DOHH2 (cell line): Measurements from ENCODE around the gene VEGFC.

ENCODE experiments used
- EZH2phosphoT487 ChIP-seq: fragments of 200-600 bp; sonication (generic); IDR thresholded peaks from 2 replicates; pipeline ENCODE4 v1.6.1; 2017; ENCODE audit warnings: borderline replicate concordance, mild to moderate bottlenecking, antibody characterized with exemption, low read length, moderate library complexity, mixed read lengths
- TF ChIP-seq, protein P1 (sequence below): fragments of 200-600 bp; sonication (generic); IDR thresholded peaks from one replicate; pipeline ENCODE4 v1.5.1; 2014; ENCODE audit warnings: antibody characterized with exemption, mild to moderate bottlenecking, low read depth, low read length; ENCODE audit not compliant: poor library complexity, severe bottlenecking

DNA sequence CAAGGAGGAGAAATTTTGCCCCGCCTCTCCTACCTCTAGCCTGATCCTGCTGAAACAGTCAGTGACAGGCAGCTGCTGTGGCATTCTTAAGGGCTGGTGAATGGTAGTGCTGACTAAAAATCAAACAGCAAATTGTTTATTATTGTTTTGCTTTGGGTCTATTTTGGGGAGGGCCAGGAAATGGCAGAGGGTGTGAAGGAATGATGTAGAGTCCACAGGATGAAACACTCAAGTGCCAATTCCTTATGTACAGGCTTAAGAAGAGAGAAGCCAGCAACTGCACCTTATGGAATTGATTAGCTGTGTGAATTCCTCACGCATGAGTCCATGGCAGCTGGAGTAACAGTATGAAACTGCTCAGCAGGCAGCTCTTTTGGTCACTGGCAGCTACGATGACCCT lies 39.7 kb downstream of the VEGFC start:
- TF ChIP-seq, protein P1, sequence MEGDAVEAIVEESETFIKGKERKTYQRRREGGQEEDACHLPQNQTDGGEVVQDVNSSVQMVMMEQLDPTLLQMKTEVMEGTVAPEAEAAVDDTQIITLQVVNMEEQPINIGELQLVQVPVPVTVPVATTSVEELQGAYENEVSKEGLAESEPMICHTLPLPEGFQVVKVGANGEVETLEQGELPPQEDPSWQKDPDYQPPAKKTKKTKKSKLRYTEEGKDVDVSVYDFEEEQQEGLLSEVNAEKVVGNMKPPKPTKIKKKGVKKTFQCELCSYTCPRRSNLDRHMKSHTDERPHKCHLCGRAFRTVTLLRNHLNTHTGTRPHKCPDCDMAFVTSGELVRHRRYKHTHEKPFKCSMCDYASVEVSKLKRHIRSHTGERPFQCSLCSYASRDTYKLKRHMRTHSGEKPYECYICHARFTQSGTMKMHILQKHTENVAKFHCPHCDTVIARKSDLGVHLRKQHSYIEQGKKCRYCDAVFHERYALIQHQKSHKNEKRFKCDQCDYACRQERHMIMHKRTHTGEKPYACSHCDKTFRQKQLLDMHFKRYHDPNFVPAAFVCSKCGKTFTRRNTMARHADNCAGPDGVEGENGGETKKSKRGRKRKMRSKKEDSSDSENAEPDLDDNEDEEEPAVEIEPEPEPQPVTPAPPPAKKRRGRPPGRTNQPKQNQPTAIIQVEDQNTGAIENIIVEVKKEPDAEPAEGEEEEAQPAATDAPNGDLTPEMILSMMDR, result no peak
- no peak for TF ChIP-seq EZH2phosphoT487
